OCI-LY3 (cell line): Measurements from ENCODE around the gene AK9.

Source experiments
- CTCF ChIP-seq: fragments of 200-600, 300-600 bp; sonication (generic); IDR thresholded peaks from 2 replicates; pipeline ENCODE4 v1.5.1; 2014; ENCODE audit warnings: antibody characterized with exemption, low read length, low read depth
- EZH2phosphoT487 ChIP-seq: fragments of 200-600 bp; shearing (Covaris generic); IDR thresholded peaks from 2 replicates; pipeline ENCODE4 v1.6.1; 2018; ENCODE audit warnings: antibody characterized with exemption, mixed run types, low read depth

GRCh38 chr6:109498052-109498451, 192.9 kb downstream of the AK9 start:
- no peak for TF ChIP-seq CTCF
- TF ChIP-seq EZH2phosphoT487 = no peak
